HG03565 (cell line): Measurements from ENCODE around the gene SBSN.

ENCODE experiments used
- ATAC-seq: cut with Tn5 transposase; IDR thresholded peaks from one replicate; pipeline ENCODE4 v1.9.1; 2021; ENCODE audit warnings: mild to moderate bottlenecking, moderate library complexity; ENCODE audit not compliant: unreplicated experiment

SBSN gene

DNA sequence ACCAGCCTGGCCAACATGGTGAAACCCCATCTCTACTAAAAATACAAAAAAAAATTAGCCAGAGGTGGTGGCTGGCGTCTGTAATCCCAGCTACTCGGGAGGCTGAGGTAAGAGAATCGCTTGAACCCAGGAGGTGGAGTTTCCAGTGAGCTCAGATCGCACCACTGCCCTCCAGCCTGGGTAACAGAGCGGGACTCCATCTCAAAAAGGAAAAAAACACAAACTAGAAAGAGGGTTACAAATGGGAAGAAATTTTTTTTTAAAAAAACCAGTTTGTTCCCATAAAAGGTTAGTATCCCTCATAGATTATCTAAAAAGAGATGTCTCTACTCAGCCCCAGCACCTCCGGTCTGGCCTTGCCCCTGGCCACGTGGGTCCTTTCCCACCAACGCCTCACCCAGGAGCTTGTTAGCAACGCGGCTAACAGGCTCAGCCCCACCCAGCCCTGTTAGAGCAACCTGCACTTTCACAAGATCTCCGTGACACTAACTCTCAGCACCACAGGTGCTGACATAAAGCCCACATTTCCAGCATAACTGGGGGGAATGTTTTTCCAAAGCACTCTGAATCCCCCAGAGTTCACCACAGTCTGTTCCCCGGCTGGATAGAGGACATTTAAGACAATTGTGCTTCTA lies 19.0 kb downstream of the SBSN start:
- ATAC-seq: no peak

DNA sequence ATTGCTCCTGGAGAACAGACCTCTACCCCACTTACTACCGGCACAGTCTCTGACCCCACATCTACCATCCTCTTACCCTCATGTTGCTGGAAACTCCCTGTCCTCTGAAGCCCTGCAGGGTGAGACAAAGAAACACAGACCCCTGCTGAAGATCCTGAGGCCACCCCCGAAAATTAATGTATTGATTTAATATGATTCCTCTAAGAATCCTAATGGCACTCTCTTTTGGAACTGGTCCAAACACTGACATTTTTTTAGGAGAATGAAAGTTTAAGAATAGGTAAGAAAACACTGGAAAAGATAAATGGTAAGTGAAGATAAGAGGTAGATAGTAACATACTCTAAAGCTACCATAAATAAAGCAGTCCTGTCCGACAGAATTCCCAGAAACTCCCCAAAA lies 20.0 kb downstream of the SBSN start:
- no peak for ATAC-seq

DNA sequence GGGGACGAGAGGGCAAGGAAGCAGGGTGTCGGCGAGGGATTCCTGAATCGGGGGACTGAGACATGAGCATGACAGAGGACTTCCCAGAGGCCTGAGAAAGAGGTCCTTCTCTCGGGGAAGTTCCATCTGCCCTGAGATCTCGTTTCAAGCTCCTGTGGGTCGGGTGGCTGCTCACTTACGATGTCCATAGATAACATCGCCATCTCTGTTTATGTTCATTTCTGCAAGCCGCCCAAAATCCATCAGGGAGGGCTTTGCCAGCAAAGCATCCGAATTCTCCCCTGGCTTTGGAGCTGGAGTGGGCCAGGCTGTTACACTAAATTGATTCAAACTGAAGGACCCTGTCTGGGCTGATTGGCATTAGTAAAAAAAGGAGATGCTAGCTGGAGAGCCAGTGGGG lies 20.6 kb downstream of the SBSN start:
- no peak for ATAC-seq

DNA sequence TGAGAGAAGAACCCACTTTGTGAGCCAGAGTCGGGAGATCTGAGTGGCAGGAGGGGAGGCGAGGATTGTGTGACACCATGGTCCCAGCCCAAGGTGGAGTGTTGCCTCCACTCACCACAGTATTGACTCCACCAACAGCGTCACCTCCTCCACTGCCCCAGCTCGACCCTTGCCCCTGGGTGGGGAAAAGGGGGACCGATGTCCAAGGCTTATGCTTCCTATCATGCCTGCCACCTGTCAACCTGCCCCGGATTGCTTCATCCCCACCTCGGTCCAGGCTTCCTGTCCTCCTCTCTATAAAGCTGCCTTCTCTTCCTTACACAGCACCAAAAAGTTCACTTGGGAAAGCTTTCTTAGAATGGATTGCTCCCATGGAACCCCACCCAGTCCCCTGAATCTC lies 22.1 kb downstream of the SBSN start:
- ATAC-seq: no peak

DNA sequence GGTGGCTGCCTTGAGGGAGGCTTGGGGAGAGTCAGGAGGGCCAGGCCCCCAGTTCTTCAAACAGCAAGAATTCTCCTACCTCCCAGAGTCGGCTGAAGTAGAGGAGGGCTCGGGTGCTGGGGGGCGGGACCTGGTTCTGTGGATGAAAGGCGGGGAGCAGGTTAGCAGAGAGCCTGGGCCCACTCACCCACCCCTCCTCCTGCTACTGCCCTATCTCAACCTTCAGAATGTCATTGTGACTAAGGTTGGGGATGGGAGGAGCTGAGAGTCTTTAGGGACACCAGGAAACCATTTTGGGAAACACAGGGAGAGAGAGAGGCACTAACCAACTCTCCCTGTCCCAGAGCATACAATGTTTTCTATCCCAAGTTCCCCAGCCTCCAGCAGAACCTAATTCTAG lies 25.4 kb downstream of the SBSN start:
- no peak for ATAC-seq

DNA sequence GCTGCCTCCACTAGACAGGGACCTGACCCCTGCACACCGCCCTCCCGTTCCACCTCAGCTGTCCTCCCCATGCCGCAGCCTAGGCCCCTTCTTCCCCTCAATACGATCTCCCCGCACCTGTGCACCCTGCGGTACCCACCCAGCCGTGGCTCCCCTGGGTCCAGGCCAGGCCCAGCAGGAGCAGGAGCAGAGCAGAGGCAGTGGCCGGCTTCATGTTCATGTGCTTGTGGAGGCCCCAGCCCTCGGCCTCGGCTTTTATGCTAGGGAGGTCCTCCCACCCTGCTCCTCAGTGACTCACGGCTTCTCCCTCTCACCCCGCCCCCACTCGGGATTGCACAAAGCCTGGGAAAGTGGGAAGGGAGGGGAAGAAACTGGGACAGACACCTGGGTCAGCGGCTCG lies 26.4 kb downstream of the SBSN start:
- ATAC-seq: no peak

DNA sequence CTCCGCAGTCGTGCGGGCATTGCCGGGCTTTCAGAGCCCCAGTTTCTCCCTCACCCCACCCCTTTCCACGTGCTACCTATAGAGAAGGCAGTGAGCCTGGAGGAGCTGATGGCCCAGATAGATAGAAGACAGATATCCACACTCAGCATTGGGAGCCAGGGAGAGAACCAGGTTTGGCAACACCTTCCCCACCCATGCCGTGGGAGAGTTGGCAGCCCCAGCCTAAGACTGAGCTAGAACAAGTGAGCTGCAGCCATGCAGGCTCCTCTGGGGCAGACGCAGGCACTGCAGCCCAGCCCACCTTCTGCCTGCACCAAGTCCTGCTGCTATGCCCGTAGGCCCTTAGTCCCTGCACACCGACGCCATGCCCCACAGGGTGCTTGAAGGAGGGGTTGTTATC lies 27.5 kb downstream of the SBSN start:
- no peak for ATAC-seq

DNA sequence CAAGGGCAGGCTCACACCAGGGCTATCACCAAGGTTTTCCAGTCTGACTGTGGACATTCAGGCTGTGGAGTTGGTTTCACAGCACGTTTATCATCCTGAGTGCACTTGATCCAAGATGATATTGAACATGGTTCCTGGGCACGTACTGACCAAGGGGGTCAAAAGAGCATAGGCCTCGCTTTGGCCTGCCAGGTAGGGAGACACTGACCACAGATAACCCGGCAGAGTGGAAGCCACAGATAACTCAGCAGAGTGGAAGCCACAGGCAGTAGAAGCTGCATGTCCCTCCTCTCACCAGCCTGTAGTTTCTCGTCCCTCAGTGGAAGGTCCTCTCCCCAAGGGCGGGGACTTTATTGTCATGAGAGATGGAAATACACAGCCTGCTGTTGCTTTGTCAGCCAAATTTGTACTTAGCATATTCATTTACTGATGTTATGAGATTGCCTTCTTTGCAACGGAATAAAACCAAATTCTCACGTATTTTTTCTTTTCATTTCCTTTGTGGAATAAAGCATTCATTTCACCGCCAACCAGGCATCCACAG lies 29.1 kb downstream of the SBSN start:
- no peak for ATAC-seq

DNA sequence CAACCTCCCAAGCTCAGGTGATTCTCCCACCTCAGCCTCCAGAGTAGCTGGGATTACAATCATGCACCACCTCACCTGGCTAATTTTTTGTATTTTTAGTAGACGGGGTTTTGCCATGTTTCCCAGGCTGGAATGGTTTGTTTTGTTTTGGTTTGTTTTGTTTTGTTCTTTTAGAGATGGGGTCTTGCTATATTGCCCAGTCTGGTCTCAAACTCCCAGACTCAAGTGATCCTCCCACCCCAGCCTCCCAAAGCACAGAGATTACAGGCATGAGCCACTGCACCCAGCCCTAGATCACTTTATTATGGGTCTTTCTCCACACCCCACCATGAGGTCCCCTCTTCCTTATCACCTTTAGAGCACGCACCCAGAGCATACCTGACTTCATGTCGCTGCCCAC lies 29.9 kb downstream of the SBSN start:
- no peak for ATAC-seq

DNA sequence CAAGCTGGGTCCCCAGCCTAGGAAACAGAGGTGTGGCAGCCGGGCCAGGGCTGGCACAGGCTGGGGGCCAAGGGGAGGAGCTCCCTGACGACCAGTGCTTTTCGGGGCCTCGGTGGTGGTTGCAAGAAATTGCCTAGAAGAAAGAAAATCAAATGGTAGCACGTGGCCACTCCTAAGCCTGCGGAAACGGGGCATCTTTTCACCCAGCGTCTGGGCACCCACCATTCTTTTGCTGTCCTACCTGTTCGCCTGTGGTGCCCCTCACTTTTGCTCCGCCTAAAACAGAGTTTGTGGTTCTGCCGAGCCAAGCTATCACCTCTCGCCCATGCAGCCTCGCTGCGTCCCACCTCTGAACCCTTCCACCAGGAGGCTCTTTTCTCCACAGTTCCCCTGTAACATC lies 30.7 kb downstream of the SBSN start:
- no peak for ATAC-seq

DNA sequence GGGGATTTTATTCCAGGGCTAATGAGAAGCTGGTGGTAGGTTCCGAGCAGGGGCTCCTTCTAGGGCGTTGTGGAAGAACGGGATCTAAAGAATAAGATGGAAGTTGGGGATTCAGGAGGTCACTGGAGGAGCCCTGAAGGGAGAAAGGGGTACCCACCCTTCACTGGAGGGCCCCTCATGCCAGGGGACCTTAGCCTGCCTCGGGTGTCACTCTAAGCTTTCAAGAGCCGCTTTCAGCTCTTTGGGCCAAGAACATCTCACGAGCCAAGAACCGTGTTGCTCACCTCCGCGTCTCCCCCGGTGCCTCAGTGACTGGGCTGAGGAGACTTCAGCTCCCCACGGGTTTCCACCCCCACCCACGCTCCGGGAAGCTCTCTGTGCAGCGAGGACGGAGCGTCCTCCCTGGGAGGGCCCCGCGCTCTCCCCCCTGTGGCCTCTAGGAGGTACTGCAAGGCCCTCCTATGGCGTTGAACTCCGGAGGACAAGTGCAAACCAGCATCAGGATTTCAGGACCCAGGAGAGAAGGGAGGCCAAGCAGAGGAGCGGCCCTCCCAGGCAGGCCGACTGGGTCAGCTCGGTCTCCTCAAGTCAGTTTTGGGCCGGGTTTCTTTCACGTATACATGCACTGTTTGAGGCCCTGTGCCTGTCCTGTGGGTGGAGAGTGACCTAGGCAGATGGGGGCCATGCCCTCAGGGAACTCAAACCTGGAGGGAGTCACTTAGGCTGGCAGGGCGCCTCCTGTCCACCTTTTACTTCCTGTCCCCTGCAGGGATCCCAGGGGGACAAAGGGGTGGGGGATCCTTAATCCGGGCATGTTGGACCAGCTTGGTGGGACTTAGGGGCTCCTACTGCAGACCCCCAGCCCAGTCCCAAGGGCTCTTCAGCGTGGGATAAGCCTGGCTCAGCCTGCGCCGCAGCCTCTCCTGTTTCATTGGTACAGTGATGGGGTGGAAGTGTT lies 32.7 kb downstream of the SBSN start:
- ATAC-seq: no peak

DNA sequence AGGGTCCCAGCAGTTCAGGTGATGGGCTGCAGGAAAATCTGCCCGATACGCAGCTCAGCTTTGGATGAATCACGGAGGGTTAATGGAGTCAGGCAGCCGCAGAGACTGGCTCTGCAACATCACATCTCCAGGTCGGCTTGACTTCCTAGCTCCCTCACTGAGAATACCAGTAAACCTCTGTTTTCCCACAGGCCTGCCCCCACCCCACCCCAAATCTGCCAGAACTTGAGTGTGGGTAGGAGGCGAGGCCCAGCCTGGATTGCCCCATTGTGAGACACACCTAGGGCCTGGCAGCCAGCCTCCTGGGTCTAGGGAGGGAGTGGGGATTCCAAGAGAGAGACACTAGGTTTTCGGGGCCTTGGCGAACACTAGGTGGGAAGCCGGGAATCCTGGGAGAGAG lies 34.1 kb downstream of the SBSN start:
- no peak for ATAC-seq

DNA sequence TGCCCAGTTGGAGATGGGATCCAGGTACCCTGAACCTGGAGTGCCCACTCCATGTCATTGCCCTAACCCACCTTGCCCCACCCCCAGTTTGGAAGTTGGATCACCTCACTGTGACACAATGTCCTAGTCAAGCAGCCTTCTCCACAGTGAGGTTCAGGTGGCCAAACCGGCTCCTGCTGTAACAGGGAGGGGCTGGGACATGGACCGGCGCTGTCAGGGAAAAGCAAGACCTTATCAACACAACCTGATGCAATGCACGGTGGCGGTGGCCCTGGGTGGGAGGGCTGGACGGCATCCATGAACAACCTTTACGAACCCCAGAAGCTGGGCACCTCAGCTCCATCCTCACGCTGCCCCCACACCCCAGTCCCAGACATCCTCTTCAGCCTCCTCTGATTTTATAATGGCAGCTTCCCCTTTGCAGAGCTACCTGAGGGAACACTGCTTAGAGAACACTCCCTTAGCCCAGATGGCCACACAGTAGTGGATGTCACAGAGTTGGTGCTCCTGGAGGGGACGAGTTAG lies 36.2 kb downstream of the SBSN start:
- no peak for ATAC-seq

DNA sequence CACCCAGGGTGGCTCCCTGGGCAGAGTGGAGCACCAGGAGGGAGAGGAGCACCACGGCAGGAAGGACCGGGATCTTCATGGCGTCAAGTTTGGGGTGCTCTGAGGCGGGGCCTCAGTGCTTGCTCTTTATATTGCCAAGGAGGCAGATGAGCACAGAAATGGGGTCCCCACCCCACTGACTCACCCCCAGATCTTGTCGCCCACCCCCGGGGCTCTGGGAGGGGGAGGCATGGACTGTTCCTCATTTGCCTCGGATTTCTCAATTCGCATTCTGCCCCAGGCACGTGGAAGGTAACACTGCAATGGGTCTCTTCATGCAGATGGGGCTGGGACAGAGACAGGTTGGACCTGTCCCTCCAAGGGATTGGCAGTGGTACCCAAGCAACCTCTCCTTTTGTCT lies 37.7 kb downstream of the SBSN start, which contains the start of gene KRTDAP:
KRTDAP (minus strand) TSS at position 101 of the 400 bp plus-strand sequence; CDS start at position 79, 22 bp downstream.
- no peak for ATAC-seq

DNA sequence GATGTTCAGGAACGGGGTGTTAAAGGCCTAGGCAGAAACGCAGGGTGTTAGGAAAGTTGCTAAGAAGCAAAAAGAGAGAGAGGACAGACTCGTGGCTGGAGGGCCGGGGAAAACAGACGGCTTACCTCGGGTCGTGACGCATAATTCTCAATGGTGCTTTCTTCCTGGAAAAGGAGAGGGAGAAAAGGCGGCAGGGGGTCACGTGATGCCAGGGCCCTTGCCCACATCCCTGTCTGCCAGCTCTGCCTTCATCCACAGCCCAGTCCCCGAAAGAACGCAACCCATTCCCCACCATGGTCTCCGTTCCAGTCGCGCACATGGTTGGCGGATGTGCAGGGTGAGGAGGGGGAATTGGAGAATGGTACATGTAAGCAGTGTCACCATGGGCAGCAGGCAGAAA lies 39.4 kb downstream of the SBSN start:
- no peak for ATAC-seq

DNA sequence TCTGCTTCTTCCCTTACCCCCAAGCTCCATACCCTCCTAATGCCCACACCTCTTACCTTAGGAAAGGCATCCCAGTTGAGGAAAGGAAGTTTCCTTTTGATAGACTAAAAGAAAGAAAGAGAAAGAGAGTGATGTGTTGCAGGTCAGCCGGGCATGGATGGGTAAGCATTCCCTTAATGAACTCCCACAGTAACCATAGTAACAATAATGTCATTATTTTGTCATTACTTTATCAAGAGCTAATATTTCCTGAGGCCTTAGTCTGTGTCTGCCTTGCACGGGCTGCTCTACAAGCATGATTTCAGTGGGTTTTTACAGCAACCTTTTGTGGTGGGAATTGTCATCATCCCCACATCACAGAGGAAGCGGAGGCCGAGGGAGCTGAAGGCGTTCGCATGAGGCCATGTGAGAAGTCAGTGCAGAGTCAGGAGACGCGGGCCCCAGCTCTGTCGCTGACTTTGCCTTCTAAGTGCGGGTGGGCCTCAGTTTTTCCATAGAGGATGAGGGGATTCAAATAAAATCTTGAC lies 40.4 kb downstream of the SBSN start:
- ATAC-seq: no peak

DNA sequence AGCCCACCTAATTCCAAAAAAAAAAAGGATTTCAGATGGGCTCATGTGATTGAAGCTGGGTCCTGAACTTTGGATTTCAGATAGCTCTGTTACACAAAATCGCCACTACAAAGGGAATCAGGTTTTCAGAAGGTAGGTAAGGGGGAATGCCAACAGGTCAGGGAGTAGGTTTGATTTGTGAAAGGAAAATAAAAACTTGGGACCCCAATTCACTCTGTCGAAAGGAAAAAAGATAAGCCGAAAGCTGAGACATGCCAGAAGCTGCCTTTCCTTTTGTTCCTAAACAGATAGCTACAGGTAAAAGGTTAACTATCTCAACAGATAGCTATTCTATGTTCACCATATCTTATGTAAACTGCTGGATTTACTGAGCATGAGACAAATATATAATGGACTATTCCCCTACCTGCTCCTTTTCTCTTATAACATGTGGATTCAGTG lies 41.8 kb downstream of the SBSN start:
- ATAC-seq: no peak

DNA sequence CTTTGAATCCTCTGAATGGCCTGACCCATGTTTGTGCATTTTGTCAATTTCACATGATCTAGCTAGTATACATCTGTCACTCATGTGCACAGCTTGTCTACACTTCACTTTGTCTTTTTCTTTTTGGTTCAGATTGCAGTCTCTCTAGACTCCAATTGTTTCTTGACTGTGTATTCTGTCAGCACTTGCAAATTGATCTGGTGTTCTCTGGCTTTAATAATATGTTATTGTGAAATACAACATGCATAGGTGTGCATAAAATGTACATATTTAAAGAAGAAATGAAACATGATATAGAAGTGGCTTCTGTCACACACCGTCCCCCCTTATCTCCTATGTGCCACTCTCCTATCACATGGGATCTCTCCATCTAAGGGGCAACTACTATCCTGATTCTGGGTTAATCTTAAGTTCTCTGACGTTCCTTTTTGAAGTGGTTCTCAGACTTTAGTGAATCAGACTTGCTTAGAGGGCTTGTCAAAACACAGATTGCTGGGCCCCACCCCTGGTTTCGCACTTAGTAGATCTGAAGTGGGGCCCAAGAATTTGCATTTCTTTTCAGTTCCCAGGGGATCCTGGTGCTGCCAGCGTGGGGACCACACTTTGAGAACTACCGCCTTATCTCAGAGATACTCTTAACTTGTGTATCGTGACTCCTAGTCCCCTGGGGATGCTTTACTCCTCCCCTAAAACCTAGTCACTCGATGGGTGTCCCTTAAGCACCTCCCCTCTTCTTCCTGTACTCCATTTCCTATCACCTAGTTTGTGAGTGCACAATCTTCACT lies 43.7 kb downstream of the SBSN start:
- ATAC-seq: peak; percentile 63

DNA sequence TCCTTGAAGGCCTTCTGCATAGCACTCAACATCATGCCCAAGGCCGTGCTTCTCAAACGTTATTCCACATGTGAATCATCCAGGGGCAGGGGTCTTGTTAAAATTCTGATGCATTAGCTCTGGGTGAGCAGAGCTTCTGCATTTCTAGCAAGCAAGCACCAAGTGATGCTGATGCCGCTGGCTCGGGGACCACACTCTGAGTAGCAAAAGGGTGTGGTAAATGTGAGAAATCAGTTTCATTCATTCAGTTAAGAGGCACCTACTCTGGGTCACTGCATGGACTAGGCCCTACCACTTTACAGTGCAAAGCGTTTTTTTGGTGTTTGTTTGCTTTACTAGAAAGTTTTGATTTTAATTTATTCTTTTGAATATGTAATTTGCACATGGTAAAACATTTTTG lies 45.0 kb downstream of the SBSN start:
- no peak for ATAC-seq

DNA sequence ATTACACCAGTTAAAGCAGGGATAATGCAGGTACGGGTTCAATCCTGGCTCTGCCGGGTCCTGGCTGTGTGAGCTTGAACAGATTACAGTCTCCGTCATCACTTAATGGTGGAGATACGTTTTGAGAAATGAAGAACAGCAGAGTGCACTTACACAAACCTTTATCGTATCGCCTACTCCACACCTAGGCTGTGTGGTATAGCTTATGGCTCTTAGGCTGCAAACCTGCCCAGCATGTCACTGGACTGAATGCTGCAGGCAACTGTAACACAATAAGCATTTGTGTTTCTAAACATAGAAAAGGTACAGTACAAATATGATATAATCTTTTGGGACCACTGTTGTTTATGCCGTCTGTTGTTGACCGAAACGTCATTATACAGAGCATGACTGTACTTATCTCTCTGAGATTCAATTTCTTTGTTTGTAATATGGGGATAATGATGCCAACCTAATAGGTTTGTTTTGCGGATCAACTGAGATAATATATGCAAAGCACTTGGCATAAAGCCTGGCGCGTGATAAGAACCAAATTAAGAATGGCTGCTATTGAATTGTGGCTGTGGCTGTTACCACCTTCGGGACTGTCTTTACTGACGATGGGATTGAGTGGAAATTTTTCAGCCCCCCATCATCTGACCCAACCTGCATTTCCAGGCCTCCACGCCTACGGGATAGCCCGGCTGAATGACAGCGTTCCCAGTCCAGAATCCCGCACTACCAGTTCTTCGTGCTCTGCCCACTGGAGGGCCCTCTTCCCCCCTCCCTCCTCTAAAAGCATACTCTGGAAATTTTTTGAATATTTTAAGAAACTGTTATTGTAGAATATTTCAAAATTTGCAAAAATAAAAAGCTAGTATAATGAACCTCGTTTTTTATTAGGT lies 49.1 kb downstream of the SBSN start:
- no peak for ATAC-seq
